HG02798 (cell line): ENCODE results near the gene LGALS12.
"Not testable (repeated sequence)": the region's sequence is repeated elsewhere in the genome, so short reads cannot be mapped to it uniquely, and the experiment has no call there.

ENCODE experiments used
- ATAC-seq: cut with Tn5 transposase; IDR thresholded peaks from one replicate; pipeline ENCODE4 v1.9.1; 2021; ENCODE audit warnings: mild to moderate bottlenecking; ENCODE audit not compliant: unreplicated experiment, poor library complexity

Gene LGALS12

GRCh38 chr11:63504054-63504453, 1.8 kb upstream of the LGALS12 start:
- ATAC-seq, result no peak

GRCh38 chr11:63504933-63505586, 824 bp upstream of the LGALS12 start:
- no peak for ATAC-seq

- ATAC-seq, result no peak
These were observed 992 bp downstream of the LGALS12 start for GRCh38 chr11:63506876-63507275.

GRCh38 chr11:63507511-63507910, 1.6 kb downstream of the LGALS12 start:
- no peak for ATAC-seq

GRCh38 chr11:63508009-63508408, 2.1 kb downstream of the LGALS12 start:
- no peak for ATAC-seq

- no peak for ATAC-seq
These were observed 2.9 kb downstream of the LGALS12 start for GRCh38 chr11:63508745-63509144.

GRCh38 chr11:63510360-63511047, 4.6 kb downstream of the LGALS12 start:
- no peak for ATAC-seq

GRCh38 chr11:63511048-63511748, 5.3 kb downstream of the LGALS12 start:
- no peak for ATAC-seq

GRCh38 chr11:63512816-63513215, 6.9 kb downstream of the LGALS12 start:
- no peak for ATAC-seq

GRCh38 chr11:63516109-63516508, 10.2 kb downstream of the LGALS12 start:
- no peak for ATAC-seq

GRCh38 chr11:63517156-63517555, 11.3 kb downstream of the LGALS12 start:
- no peak for ATAC-seq

- no peak for ATAC-seq
These were observed 12.7 kb downstream of the LGALS12 start for GRCh38 chr11:63518548-63518947.

GRCh38 chr11:63520606-63521170, 14.8 kb downstream of the LGALS12 start:
- ATAC-seq, result no peak

GRCh38 chr11:63521896-63522295, 16.0 kb downstream of the LGALS12 start:
- no peak for ATAC-seq

GRCh38 chr11:63523151-63523550, 17.3 kb downstream of the LGALS12 start:
- ATAC-seq, result no peak

- no peak for ATAC-seq
These were observed 21.8 kb downstream of the LGALS12 start for GRCh38 chr11:63527667-63528066.

GRCh38 chr11:63528156-63528555, 22.3 kb downstream of the LGALS12 start:
- ATAC-seq, result not testable (repeated sequence)

- ATAC-seq, result not testable (repeated sequence)
These were observed 22.9 kb downstream of the LGALS12 start for GRCh38 chr11:63528729-63529278.

- ATAC-seq, result not testable (repeated sequence)
These were observed 23.5 kb downstream of the LGALS12 start for GRCh38 chr11:63529373-63529772.

GRCh38 chr11:63530021-63530420, 24.1 kb downstream of the LGALS12 start:
- no peak for ATAC-seq
